DMS114 treated with DMSO at 0.1 percent for 48 hours (cell line): Measurements from ENCODE around the gene BDKRB2.

Experiments used
- DNase-seq: peaks from one replicate; lab custom pipeline; 2025; ENCODE audit not compliant: unreplicated experiment; lab: John Stamatoyannopoulos, UW

The BDKRB2 gene

GRCh38 chr14:96250485-96250884 is 45.8 kb downstream of the BDKRB2 start:
- no peak for DNase-seq

GRCh38 chr14:96251656-96252155 is 47.1 kb downstream of the BDKRB2 start:
- DNase-seq, result no peak

GRCh38 chr14:96252323-96252998 is 47.8 kb downstream of the BDKRB2 start:
- DNase-seq, result no peak

GRCh38 chr14:96252999-96253539 is 48.4 kb downstream of the BDKRB2 start:
- DNase-seq, result no peak

- no peak for DNase-seq
These were observed 50.0 kb downstream of the BDKRB2 start for GRCh38 chr14:96254687-96255086.

GRCh38 chr14:96255501-96256366 is 51.1 kb downstream of the BDKRB2 start, which contains the start of gene BDKRB1:
Gene BDKRB1 (plus strand): TSS chr14:96256210. CDS start chr14:96263683, 7,473 bp downstream.
- no peak for DNase-seq

- no peak for DNase-seq
These were observed 51.8 kb downstream of the BDKRB2 start for GRCh38 chr14:96256407-96256806.

- DNase-seq, result no peak
These were observed 52.4 kb downstream of the BDKRB2 start for GRCh38 chr14:96257056-96257455.

- DNase-seq, result no peak
These were observed 53.3 kb downstream of the BDKRB2 start for GRCh38 chr14:96257900-96258299.

GRCh38 chr14:96260341-96260821 is 55.7 kb downstream of the BDKRB2 start:
- DNase-seq, result no peak

GRCh38 chr14:96261053-96261452 is 56.4 kb downstream of the BDKRB2 start:
- no peak for DNase-seq

GRCh38 chr14:96261772-96262655 is 57.4 kb downstream of the BDKRB2 start:
- no peak for DNase-seq

- no peak for DNase-seq
These were observed 58.9 kb downstream of the BDKRB2 start for GRCh38 chr14:96263347-96264199.

- no peak for DNase-seq
These were observed 59.5 kb downstream of the BDKRB2 start for GRCh38 chr14:96264200-96264553.

GRCh38 chr14:96264853-96265252 is 60.2 kb downstream of the BDKRB2 start:
- no peak for DNase-seq

GRCh38 chr14:96265383-96266095 is 60.9 kb downstream of the BDKRB2 start:
- DNase-seq, result no peak

GRCh38 chr14:96267336-96267735 is 62.7 kb downstream of the BDKRB2 start:
- DNase-seq, result no peak

- no peak for DNase-seq
These were observed 63.3 kb downstream of the BDKRB2 start for GRCh38 chr14:96267916-96268315.
